HEK293T (cell line): ENCODE results near the gene DNAJC7.
"Not testable (repeated sequence)": the region's sequence is repeated elsewhere in the genome, so short reads cannot be mapped to it uniquely, and the experiment has no call there.

Source experiments
- CTCF ChIA-PET: fragments of 350-600 bp; formaldehyde crosslinking; extraction: SDS; loops from one replicate; lab custom pipeline; 2021; ENCODE audit warnings: antibody characterized with exemption, inconsistent platforms; lab: Yijun Ruan, JAX
- POLR2A ChIA-PET: fragments of 350-600 bp; formaldehyde crosslinking; extraction: SDS; loops from one replicate; lab custom pipeline; 2020; ENCODE audit warnings: antibody characterized with exemption, inconsistent platforms; lab: Yijun Ruan, JAX
- DNase-seq: peaks from one replicate; pipeline ENCODE4 v3.0.0; 2012; ENCODE audit warnings: mixed read lengths; ENCODE audit errors: extremely low spot score
- ARNT ChIP-seq: fragments of 450-650 bp; IDR thresholded peaks from 2 replicates; pipeline ENCODE4 v1.6.1; 2017; ENCODE audit warnings: mild to moderate bottlenecking
- BHLHE40 ChIP-seq: fragments of 450-650 bp; IDR thresholded peaks from 2 replicates; pipeline ENCODE4 v1.6.1; 2016; ENCODE audit warnings: mild to moderate bottlenecking, moderate library complexity, borderline replicate concordance
- CTBP1 ChIP-seq: fragments of 450-650 bp; IDR thresholded peaks from 2 replicates; pipeline ENCODE4 v1.6.1; 2016; ENCODE audit warnings: borderline replicate concordance
- ELF4 ChIP-seq: fragments of 450-650 bp; IDR thresholded peaks from 2 replicates; pipeline ENCODE4 v1.6.1; 2017; ENCODE audit warnings: antibody characterized with exemption
- FOXA1 ChIP-seq: fragments of 450-650 bp; IDR thresholded peaks from 2 replicates; pipeline ENCODE4 v1.6.1; 2016; ENCODE audit warnings: mild to moderate bottlenecking
- FOXK2 ChIP-seq: fragments of 450-650 bp; IDR thresholded peaks from 2 replicates; pipeline ENCODE4 v1.6.1; 2016; ENCODE audit warnings: mild to moderate bottlenecking
- FOXM1 ChIP-seq: fragments of 450-650 bp; IDR thresholded peaks from 2 replicates; pipeline ENCODE4 v1.6.1; 2017; ENCODE audit warnings: mild to moderate bottlenecking, borderline replicate concordance
- HDGF ChIP-seq: fragments of 450-650 bp; IDR thresholded peaks from 2 replicates; pipeline ENCODE4 v1.6.1; 2017; ENCODE audit warnings: antibody characterized with exemption, borderline replicate concordance
- L3MBTL2 ChIP-seq: fragments of 450-650 bp; conservative IDR thresholded peaks from 2 replicates; pipeline ENCODE4 v1.6.1; 2016; ENCODE audit warnings: mild to moderate bottlenecking
- LEF1 ChIP-seq: fragments of 450-650 bp; IDR thresholded peaks from 2 replicates; pipeline ENCODE4 v1.6.1; 2017; ENCODE audit warnings: mild to moderate bottlenecking, borderline replicate concordance
- NFRKB ChIP-seq: fragments of 450-650 bp; IDR thresholded peaks from 2 replicates; pipeline ENCODE4 v1.6.1; 2016; ENCODE audit warnings: mild to moderate bottlenecking, moderate library complexity
- PKNOX1 ChIP-seq: fragments of 450-650 bp; IDR thresholded peaks from 2 replicates; pipeline ENCODE4 v1.6.1; 2016
- SP1 ChIP-seq: fragments of 450-650 bp; IDR thresholded peaks from 2 replicates; pipeline ENCODE4 v1.6.1; 2017
- SUZ12 ChIP-seq: fragments of 450-650 bp; IDR thresholded peaks from 2 replicates; pipeline ENCODE4 v1.6.1; 2016; ENCODE audit warnings: mild to moderate bottlenecking
- TARDBP ChIP-seq: fragments of 450-650 bp; IDR thresholded peaks from 2 replicates; pipeline ENCODE4 v1.6.1; 2016
- ZNF384 ChIP-seq: fragments of 450-650 bp; IDR thresholded peaks from 2 replicates; pipeline ENCODE4 v1.6.1; 2016

The DNAJC7 gene

GRCh38 chr17:42010898-42011516 is 6.2 kb downstream of the DNAJC7 start:
- ChIA-PET CTCF (no interaction called here), POLR2A (no interaction called here)
- DNase-seq = no peak
- TF ChIP-seq PKNOX1 = no peak
- no peak for TF ChIP-seq TARDBP

GRCh38 chr17:42010266-42010680 is 7.0 kb downstream of the DNAJC7 start:
- POLR2A ChIA-PET, CTCF ChIA-PET, DNase-seq: not testable (repeated sequence)

- ChIA-PET CTCF (interaction anchor here (0.7 kb wide), 1 partner anchor 17 kb away, joined by 3 read pairs; no protein-coding TSS in a partner anchor), POLR2A (interaction anchor here (1.3 to 3.1 kb wide), 2 partner anchors 9 to 43 kb away, joined by 3 to 15 read pairs; partner anchors contain the start of genes CNP and DNAJC7)
- TF ChIP-seq SP1 (no peak), FOXA1 (no peak), LEF1 (no peak), CTBP1 (no peak)
- DNase-seq = no peak
These were observed 8.1 kb downstream of the DNAJC7 start for GRCh38 chr17:42009170-42009569.

GRCh38 chr17:42005166-42005565 is 12.1 kb downstream of the DNAJC7 start:
- no peak for DNase-seq
- TF ChIP-seq ZNF384 (no peak), SP1 (no peak), LEF1 (no peak), L3MBTL2 (no peak), NFRKB (no peak), SUZ12 (no peak), ARNT (no peak), CTBP1 (no peak), BHLHE40 (no peak), FOXA1 (no peak), FOXM1 (no peak)
- ChIA-PET CTCF (no interaction called here), POLR2A (interaction anchor here (3.1 to 4.8 kb wide), 2 partner anchors 12 to 38 kb away, joined by 11 to 34 read pairs; partner anchors contain the start of genes CNP and DNAJC7)

GRCh38 chr17:42002792-42003301 is 14.4 kb downstream of the DNAJC7 start:
- TF ChIP-seq SUZ12 = no peak
- ChIA-PET POLR2A (interaction anchor here (0.7 to 4.8 kb wide), 3 partner anchors 14 to 39 kb away, joined by 4 to 34 read pairs (median 11); partner anchors contain the start of genes CNP and DNAJC7), CTCF (no interaction called here)
- no peak for DNase-seq

GRCh38 chr17:42002175-42002791 is 15.0 kb downstream of the DNAJC7 start:
- no peak for DNase-seq
- ChIA-PET POLR2A (interaction anchor here (3.1 to 4.8 kb wide), 2 partner anchors 15 to 36 kb away, joined by 11 to 34 read pairs; partner anchors contain the start of genes CNP and DNAJC7), CTCF (no interaction called here)
- no peak for TF ChIP-seq PKNOX1
- no peak for TF ChIP-seq LEF1
- TF ChIP-seq FOXA1 = no peak
- no peak for TF ChIP-seq BHLHE40
- no peak for TF ChIP-seq TARDBP
- no peak for TF ChIP-seq SP1
- no peak for TF ChIP-seq ZNF384
- no peak for TF ChIP-seq FOXM1
- no peak for TF ChIP-seq ARNT
- TF ChIP-seq HDGF = no peak
- no peak for TF ChIP-seq ELF4
- no peak for TF ChIP-seq FOXK2
- no peak for TF ChIP-seq SUZ12
- no peak for TF ChIP-seq NFRKB
- TF ChIP-seq CTBP1 = no peak
- no peak for TF ChIP-seq L3MBTL2

- CTCF ChIA-PET = no interaction called here
These were observed 15.5 kb downstream of the DNAJC7 start for GRCh38 chr17:42001729-42002128.

More at GRCh38 chr17:42001729-42002128, 15.5 kb downstream of the DNAJC7 start:
- DNase-seq = no peak
- TF ChIP-seq BHLHE40 (no peak), LEF1 (no peak), SP1 (no peak), TARDBP (no peak), CTBP1 (no peak), SUZ12 (no peak), ELF4 (no peak), FOXM1 (no peak), FOXK2 (no peak), L3MBTL2 (no peak), ZNF384 (no peak), NFRKB (no peak), HDGF (no peak), ARNT (no peak), FOXA1 (no peak), PKNOX1 (no peak)
- POLR2A ChIA-PET = no interaction called here
